Right ventricle myocardium superior (tissue), 1 donor: ENCODE measurements around the gene IL23R. TPM values are rescaled to one million over a fixed set of nuclear protein-coding genes. Genes with fewer than 3 reads are reported as not detected.

Source experiments
- total RNA-seq: library from RNA; stranded (reverse); fragmentation: NEBNext Ultra II Directional; extraction: Animal tissue kit (Norgen Biotek cat#: 25700); gene quantifications from one replicate; pipeline ENCODE4 v1.2.1, GENCODE V29; 2021
- donor health status: DM: no; HTN: yes; CAD: no; lungs with severe emphysema.

The IL23R gene
- total RNA-seq, 1 donor from 2014 or later, result not detected

Other genes starting within 250 kb of the IL23R start
- 13.5 TPM for gene DNAI4, start 241.6 kb upstream of the IL23R start, total RNA-seq
- gene MIER1, start 241.5 kb upstream of the IL23R start, total RNA-seq, result 15.2 TPM
- 3.1 TPM for gene SLC35D1, start 112.3 kb upstream of the IL23R start, total RNA-seq
- gene C1orf141, start 31.5 kb upstream of the IL23R start, total RNA-seq, result not detected
- 0.54 TPM for gene IL12RB2, start 141.4 kb downstream of the IL23R start, total RNA-seq